Osteoblast (primary cell): ENCODE measurements around the gene CARMIL1. TPM values are rescaled to one million over a fixed set of nuclear protein-coding genes. Genes with fewer than 3 reads are reported as not detected.

ENCODE experiments used
- DNase-seq: peaks from one replicate; pipeline ENCODE4 v3.0.0; 2011; ENCODE audit warnings: low spot score, mixed read lengths; ENCODE audit not compliant: insufficient read length; ENCODE audit errors: missing footprints
- H2AFZ ChIP-seq: 2 replicates; pipeline ENCODE4 v1.6.0; 2011; ENCODE audit warnings: mild to moderate bottlenecking, low read length
- H3K27ac ChIP-seq: 2 replicates; pipeline ENCODE4 v1.5.1; 2011; ENCODE audit warnings: mild to moderate bottlenecking, low read depth, low read length, moderate library complexity
- H3K27me3 ChIP-seq: 2 replicates; pipeline ENCODE4 v1.6.0; 2012; ENCODE audit warnings: mild to moderate bottlenecking, control low read depth, inconsistent platforms, low read length, moderate library complexity; ENCODE audit not compliant: insufficient read depth
- H3K36me3 ChIP-seq: 2 replicates; pipeline ENCODE4 v1.5.1; 2011; ENCODE audit warnings: mild to moderate bottlenecking, low read length, control low read depth, moderate library complexity; ENCODE audit not compliant: insufficient read depth
- H3K4me1 ChIP-seq: 2 replicates; pipeline ENCODE4 v1.5.1; 2011; ENCODE audit warnings: mild to moderate bottlenecking, low read length, control low read depth, moderate library complexity; ENCODE audit not compliant: insufficient read depth
- H3K4me2 ChIP-seq: 2 replicates; pipeline ENCODE4 v1.6.0; 2011; ENCODE audit warnings: mild to moderate bottlenecking, low read length; ENCODE audit not compliant: insufficient read depth
- H3K4me3 ChIP-seq: fragments of 200-600 bp; sonication (generic); 3 replicates; pipeline ENCODE4 v1.5.1; 2012; ENCODE audit warnings: mild to moderate bottlenecking, low read length, inconsistent platforms; ENCODE audit not compliant: insufficient read depth
- H3K79me2 ChIP-seq: 2 replicates; pipeline ENCODE4 v1.6.0; 2012; ENCODE audit warnings: mild to moderate bottlenecking, low read length, control low read depth, inconsistent platforms; ENCODE audit not compliant: insufficient read depth
- H3K9me3 ChIP-seq: 2 replicates; pipeline ENCODE4 v1.5.1; 2011; ENCODE audit warnings: low read depth, low read length, control low read depth
- H4K20me1 ChIP-seq: 2 replicates; pipeline ENCODE4 v1.6.0; 2012; ENCODE audit warnings: mild to moderate bottlenecking, low read length, control low read depth; ENCODE audit not compliant: insufficient read depth
- total RNA-seq: library from RNA; depleted of rRNA; stranded (reverse); fragments of >200 nt; gene quantifications from 2 replicates; pipeline ENCODE4 v1.2.3, GENCODE V29; 2012
- TF ChIP-seq, protein P1 (sequence below): IDR thresholded peaks from 2 replicates; pipeline ENCODE4 v1.5.1; 2011; ENCODE audit warnings: mild to moderate bottlenecking, low read depth, low read length, moderate library complexity; ENCODE audit errors: extremely low read depth

Gene CARMIL1
- total RNA-seq, 1 donor = 25.7 TPM

GRCh38 chr6:25301362-25301761 lies 22.2 kb downstream of the CARMIL1 start:
- Histone ChIP-seq H3K27me3 (no peaks in the 10 kb centered on the region), H3K36me3 (no peaks in the 10 kb centered on the region), H3K9me3 (no peaks in the 10 kb centered on the region), H2AFZ (no peak overlapping the region), H3K4me2 (no peak overlapping the region), H3K4me1 (peaks cover 11% of the 10 kb centered on the region), H3K79me2 (peaks cover 6% of the 10 kb centered on the region), H3K27ac (no peak overlapping the region), H4K20me1 (no peaks in the 10 kb centered on the region), H3K4me3 (no peak overlapping the region)
- TF ChIP-seq, protein P1, sequence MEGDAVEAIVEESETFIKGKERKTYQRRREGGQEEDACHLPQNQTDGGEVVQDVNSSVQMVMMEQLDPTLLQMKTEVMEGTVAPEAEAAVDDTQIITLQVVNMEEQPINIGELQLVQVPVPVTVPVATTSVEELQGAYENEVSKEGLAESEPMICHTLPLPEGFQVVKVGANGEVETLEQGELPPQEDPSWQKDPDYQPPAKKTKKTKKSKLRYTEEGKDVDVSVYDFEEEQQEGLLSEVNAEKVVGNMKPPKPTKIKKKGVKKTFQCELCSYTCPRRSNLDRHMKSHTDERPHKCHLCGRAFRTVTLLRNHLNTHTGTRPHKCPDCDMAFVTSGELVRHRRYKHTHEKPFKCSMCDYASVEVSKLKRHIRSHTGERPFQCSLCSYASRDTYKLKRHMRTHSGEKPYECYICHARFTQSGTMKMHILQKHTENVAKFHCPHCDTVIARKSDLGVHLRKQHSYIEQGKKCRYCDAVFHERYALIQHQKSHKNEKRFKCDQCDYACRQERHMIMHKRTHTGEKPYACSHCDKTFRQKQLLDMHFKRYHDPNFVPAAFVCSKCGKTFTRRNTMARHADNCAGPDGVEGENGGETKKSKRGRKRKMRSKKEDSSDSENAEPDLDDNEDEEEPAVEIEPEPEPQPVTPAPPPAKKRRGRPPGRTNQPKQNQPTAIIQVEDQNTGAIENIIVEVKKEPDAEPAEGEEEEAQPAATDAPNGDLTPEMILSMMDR = no peak
- DNase-seq = no peak

GRCh38 chr6:25302151-25302550 lies 23.0 kb downstream of the CARMIL1 start:
- Histone ChIP-seq H3K4me2 (peak overlapping the region; percentile 59), H3K79me2 (peaks cover 6% of the 10 kb centered on the region), H3K9me3 (no peaks in the 10 kb centered on the region), H3K4me1 (peaks cover 11% of the 10 kb centered on the region), H3K4me3 (no peak overlapping the region), H3K27me3 (no peaks in the 10 kb centered on the region), H4K20me1 (no peaks in the 10 kb centered on the region), H3K27ac (peak overlapping the region; percentile 33), H2AFZ (no peak overlapping the region), H3K36me3 (no peaks in the 10 kb centered on the region)
- no peak for DNase-seq
- TF ChIP-seq, protein P1 = no peak

DNA sequence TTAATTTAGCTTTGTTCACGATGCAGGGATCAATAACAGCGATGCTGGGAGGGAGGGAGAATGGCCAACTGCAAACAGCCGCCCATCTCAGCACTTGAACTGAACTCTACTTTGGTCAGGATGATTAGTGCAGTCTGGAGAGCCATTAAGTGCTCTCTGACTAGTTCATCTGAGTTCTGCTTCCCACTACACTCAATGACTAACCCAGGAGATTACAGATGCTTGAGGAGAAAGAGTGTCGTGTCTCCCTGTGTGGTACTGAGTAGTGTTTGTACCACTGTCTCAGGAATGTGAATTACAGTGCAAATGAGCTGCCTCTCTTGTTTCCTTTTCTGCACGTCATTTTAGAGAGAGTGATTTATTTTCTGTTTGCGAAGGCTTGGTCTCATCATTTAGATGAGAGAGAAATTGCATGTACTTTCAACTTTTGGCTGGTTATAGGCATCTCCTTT lies 23.5 kb downstream of the CARMIL1 start:
- TF ChIP-seq, protein P1 = no peak
- H3K4me1 ChIP-seq = peaks cover 11% of the 10 kb centered on the region
- peak; percentile 71 for DNase-seq
- H3K9me3 ChIP-seq = no peaks in the 10 kb centered on the region
- H4K20me1 ChIP-seq = no peaks in the 10 kb centered on the region
- H3K79me2 ChIP-seq = peaks cover 6% of the 10 kb centered on the region
- H2AFZ ChIP-seq = no peak overlapping the region
- H3K27me3 ChIP-seq = no peaks in the 10 kb centered on the region
- no peak overlapping the region for H3K4me3 ChIP-seq
- no peaks in the 10 kb centered on the region for H3K36me3 ChIP-seq
- peak overlapping the region; percentile 59 for H3K4me2 ChIP-seq
- H3K27ac ChIP-seq = peak overlapping the region; percentile 33

DNA sequence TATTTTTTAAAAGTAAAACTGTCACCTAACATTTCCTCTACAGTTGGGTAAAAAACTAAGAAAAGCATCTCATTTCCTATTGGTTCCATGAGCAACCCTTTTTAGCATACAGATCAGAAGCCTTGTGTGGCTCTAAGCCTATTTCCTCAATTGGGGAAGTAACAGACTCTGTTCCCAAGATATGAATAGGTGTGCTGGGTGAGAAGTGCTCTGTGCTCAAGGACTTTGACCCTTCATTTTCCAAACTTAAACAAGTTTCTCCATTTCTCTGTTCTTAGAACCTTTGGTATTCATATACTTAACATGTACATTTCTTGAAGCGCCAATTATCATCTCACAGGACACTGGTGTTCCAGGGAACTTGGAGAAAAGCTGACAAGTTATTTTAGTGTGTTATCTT lies 24.1 kb downstream of the CARMIL1 start:
- TF ChIP-seq, protein P1 = no peak
- Histone ChIP-seq H3K27me3 (no peaks in the 10 kb centered on the region), H3K36me3 (no peaks in the 10 kb centered on the region), H3K4me1 (peaks cover 11% of the 10 kb centered on the region), H3K4me3 (no peak overlapping the region), H3K27ac (no peak overlapping the region), H2AFZ (no peak overlapping the region), H3K4me2 (peak overlapping the region; percentile 59), H3K9me3 (no peaks in the 10 kb centered on the region), H4K20me1 (no peaks in the 10 kb centered on the region), H3K79me2 (peaks cover 6% of the 10 kb centered on the region)
- DNase-seq = no peak
